Measurements from ENCODE around the gene ZMYND15. TPM values are rescaled to one million over a fixed set of nuclear protein-coding genes. Genes with fewer than 3 reads are reported as not detected.

ZMYND15 gene
- total RNA-seq, 1 experiment from 2014 or later: 0.42 TPM

GRCh38 chr17:4786106-4786511 lies 46.5 kb downstream of the ZMYND15 start, which contains the start of gene VMO1:
VMO1 (minus strand) TSS chr17:4786364; CDS start chr17:4786352, 12 bp downstream.
- H3K4me3 Mint-ChIP-seq: peak within 1 kb of the TSS in 1 of 2 experiments; percentile 42; a peak in 1 of 5 replicates
- H2BK20ac ChIP-seq (ENCODE audit: low read depth, low read length, poor library complexity, severe bottlenecking): no peak within 1 kb of the TSS
- no peak within 1 kb of the TSS for H4K5ac ChIP-seq (ENCODE audit: insufficient read length, low read depth, low read length)
- H3K4ac ChIP-seq (ENCODE audit: low read depth, low read length): no peak within 1 kb of the TSS
- H4K8ac ChIP-seq (replicated peaks; ENCODE audit: insufficient read length, low read depth, low read length): no peak within 1 kb of the TSS
- H3K9me3 Mint-ChIP-seq: no peaks in the 10 kb centered on the region; a peak in 1 of 5 replicates
- H3K23me2 ChIP-seq (ENCODE audit: insufficient read length, low read depth, low read length, poor library complexity, severe bottlenecking): peaks cover 17% of the 10 kb centered on the region
- no peak within 1 kb of the TSS for H3K23ac ChIP-seq (ENCODE audit: insufficient read length, low read depth, low read length)
- H3K4me1 Mint-ChIP-seq: peaks cover 29 to 39% of the 10 kb centered on the region in 2 experiments
- peak within 1 kb of the TSS in 1 of 3 experiments; percentile 26; a peak in 1 of 7 replicates for H3K27ac Mint-ChIP-seq
- no peak within 1 kb of the TSS for H3K9ac ChIP-seq (ENCODE audit: extremely low read depth, insufficient read length, low read length)
- DNase-seq: peak; percentile 56
- no peak within 1 kb of the TSS for H3T11ph ChIP-seq (ENCODE audit: low read length)
- H3K4me2 ChIP-seq (ENCODE audit: insufficient read depth, insufficient read length, low read length): peak within 1 kb of the TSS; percentile 11
- no peak within 1 kb of the TSS for H4K91ac ChIP-seq (ENCODE audit: insufficient read length, low read depth, low read length)
- no CpG with 5 or more reads among the region's 24 CpGs for WGBS (ENCODE audit: extremely low coverage, insufficient read length, low lambda C conversion rate)
- H3K27me3 Mint-ChIP-seq (ENCODE audit: low read depth): peaks cover 84% of the 10 kb centered on the region
- no peak within 1 kb of the TSS for H2BK12ac ChIP-seq (ENCODE audit: insufficient read length, low read depth, low read length)
- no peaks in the 10 kb centered on the region for H3K79me1 ChIP-seq (ENCODE audit: insufficient read depth, low read depth, low read length, poor library complexity, severe bottlenecking)
- H3K4me1 ChIP-seq (ENCODE audit: insufficient read depth, low read length): peaks cover 2% of the 10 kb centered on the region; the same call in 1 of the 2 replicates
- H3K14ac ChIP-seq (ENCODE audit: insufficient read depth, low read length): no peak within 1 kb of the TSS; the same call in 1 of the 2 replicates
- H3K56ac ChIP-seq (ENCODE audit: insufficient read length, low read depth, low read length): no peak within 1 kb of the TSS
- H3K18ac ChIP-seq (ENCODE audit: insufficient read length, low read depth, low read length): peak within 1 kb of the TSS; percentile 11
- H3K27ac ChIP-seq (ENCODE audit: insufficient read length, low read depth, low read length): no peak within 1 kb of the TSS
- peaks cover 3% of the 10 kb centered on the region for H4K20me1 ChIP-seq (ENCODE audit: control insufficient read depth, insufficient read depth, insufficient read length)
- no peak within 1 kb of the TSS for H2AFZ ChIP-seq (ENCODE audit: low read length)
- no peak within 1 kb of the TSS for H2BK5ac ChIP-seq (ENCODE audit: insufficient read length, low read length)
- H2BK120ac ChIP-seq (ENCODE audit: low read depth, low read length, poor library complexity, severe bottlenecking): no peak within 1 kb of the TSS
- H2AK5ac ChIP-seq (ENCODE audit: insufficient read length, low read length): no peak within 1 kb of the TSS
- no peak for TF ChIP-seq CTCF (conservative IDR thresholded peaks at IDR 0.05)
- no peaks in the 10 kb centered on the region; a peak in 1 of 7 replicates for H3K36me3 Mint-ChIP-seq (ENCODE audit: insufficient read depth in 1 of 3, low read depth in 3 of 3)
- H3K9me3 ChIP-seq (ENCODE audit: control insufficient read depth, low read depth, low read length): no peaks in the 10 kb centered on the region
- no peaks in the 10 kb centered on the region for H3K79me2 ChIP-seq (ENCODE audit: insufficient read depth, low read length)
- no peak within 1 kb of the TSS for H2BK15ac ChIP-seq (ENCODE audit: low read depth, low read length)
- peaks cover 51% of the 10 kb centered on the region for H3K27me3 ChIP-seq (ENCODE audit: insufficient read depth, low read length)
